HPDE6-E6E7 (cell line): ENCODE data around the gene RASAL2.
"Not testable (repeated sequence)": the region's sequence is repeated elsewhere in the genome, so short reads cannot be mapped to it uniquely, and the experiment has no call there.

Experiments
- DNase-seq: peaks from one replicate; pipeline ENCODE4 v3.0.0; 2011; ENCODE audit warnings: missing footprints; ENCODE audit errors: extremely low spot score

The RASAL2 gene

GRCh38 chr1:178232949-178233348 is 139.0 kb downstream of the RASAL2 start:
- no peak for DNase-seq

- DNase-seq, result no peak
Observed at GRCh38 chr1:178237121-178237520, 143.2 kb downstream of the RASAL2 start.

GRCh38 chr1:178238722-178239510 is 145.0 kb downstream of the RASAL2 start:
- DNase-seq, result peak; percentile 45

- DNase-seq, result no peak
Observed at GRCh38 chr1:178241057-178241456, 147.2 kb downstream of the RASAL2 start.

GRCh38 chr1:178241837-178242236 is 147.9 kb downstream of the RASAL2 start:
- DNase-seq, result no peak

GRCh38 chr1:178243119-178243518 is 149.2 kb downstream of the RASAL2 start:
- DNase-seq, result no peak

GRCh38 chr1:178243890-178244289 is 150.0 kb downstream of the RASAL2 start:
- DNase-seq, result no peak

- DNase-seq, result not testable (repeated sequence)
Observed at GRCh38 chr1:178248284-178248683, 154.4 kb downstream of the RASAL2 start.

- not testable (repeated sequence) for DNase-seq
Observed at GRCh38 chr1:178253581-178253980, 159.7 kb downstream of the RASAL2 start.

- DNase-seq, result no peak
Observed at GRCh38 chr1:178254433-178254832, 160.5 kb downstream of the RASAL2 start.

- no peak for DNase-seq
Observed at GRCh38 chr1:178258536-178258935, 164.6 kb downstream of the RASAL2 start.

GRCh38 chr1:178262120-178262500 is 168.2 kb downstream of the RASAL2 start:
- no peak for DNase-seq

GRCh38 chr1:178263341-178263740 is 169.4 kb downstream of the RASAL2 start:
- DNase-seq, result no peak

- no peak for DNase-seq
Observed at GRCh38 chr1:178266113-178266512, 172.2 kb downstream of the RASAL2 start.

GRCh38 chr1:178266619-178267066 is 172.7 kb downstream of the RASAL2 start:
- no peak for DNase-seq

GRCh38 chr1:178267646-178268094 is 173.8 kb downstream of the RASAL2 start:
- DNase-seq, result no peak

- DNase-seq, result no peak
Observed at GRCh38 chr1:178271471-178271870, 177.6 kb downstream of the RASAL2 start.

- peak; percentile 29 for DNase-seq
Observed at GRCh38 chr1:178273707-178274410, 180.0 kb downstream of the RASAL2 start.

GRCh38 chr1:178275049-178275448 is 181.1 kb downstream of the RASAL2 start:
- no peak for DNase-seq

- DNase-seq, result no peak
Observed at GRCh38 chr1:178275553-178275952, 181.6 kb downstream of the RASAL2 start.

- DNase-seq, result no peak
Observed at GRCh38 chr1:178277793-178278530, 184.1 kb downstream of the RASAL2 start.
